HG03135 (cell line): ENCODE measurements around the gene NKAIN4.

Experiments used
- ATAC-seq: cut with Tn5 transposase; IDR thresholded peaks from one replicate; pipeline ENCODE4 v1.9.1; 2021; ENCODE audit warnings: mild to moderate bottlenecking, moderate library complexity; ENCODE audit not compliant: unreplicated experiment

NKAIN4 gene

GRCh38 chr20:63198606-63199005 is 55.7 kb downstream of the NKAIN4 start:
- ATAC-seq: no peak

GRCh38 chr20:63196768-63197470 is 57.3 kb downstream of the NKAIN4 start:
- ATAC-seq: no peak

- ATAC-seq: no peak
Measured at GRCh38 chr20:63194797-63195173, 59.5 kb downstream of the NKAIN4 start.

GRCh38 chr20:63194007-63194796 is 60.1 kb downstream of the NKAIN4 start:
- ATAC-seq: no peak

GRCh38 chr20:63192721-63193120 is 61.5 kb downstream of the NKAIN4 start:
- ATAC-seq: no peak

GRCh38 chr20:63191400-63191799 is 62.9 kb downstream of the NKAIN4 start:
- ATAC-seq: no peak

GRCh38 chr20:63190828-63191227 is 63.4 kb downstream of the NKAIN4 start:
- no peak for ATAC-seq
